NCI-H524 treated with DMSO at 0.1 percent for 48 hours (cell line): ENCODE data around the gene ATPAF2.

Source experiments
- DNase-seq: peaks from one replicate; lab custom pipeline; 2025; lab: John Stamatoyannopoulos, UW

Gene ATPAF2

DNA sequence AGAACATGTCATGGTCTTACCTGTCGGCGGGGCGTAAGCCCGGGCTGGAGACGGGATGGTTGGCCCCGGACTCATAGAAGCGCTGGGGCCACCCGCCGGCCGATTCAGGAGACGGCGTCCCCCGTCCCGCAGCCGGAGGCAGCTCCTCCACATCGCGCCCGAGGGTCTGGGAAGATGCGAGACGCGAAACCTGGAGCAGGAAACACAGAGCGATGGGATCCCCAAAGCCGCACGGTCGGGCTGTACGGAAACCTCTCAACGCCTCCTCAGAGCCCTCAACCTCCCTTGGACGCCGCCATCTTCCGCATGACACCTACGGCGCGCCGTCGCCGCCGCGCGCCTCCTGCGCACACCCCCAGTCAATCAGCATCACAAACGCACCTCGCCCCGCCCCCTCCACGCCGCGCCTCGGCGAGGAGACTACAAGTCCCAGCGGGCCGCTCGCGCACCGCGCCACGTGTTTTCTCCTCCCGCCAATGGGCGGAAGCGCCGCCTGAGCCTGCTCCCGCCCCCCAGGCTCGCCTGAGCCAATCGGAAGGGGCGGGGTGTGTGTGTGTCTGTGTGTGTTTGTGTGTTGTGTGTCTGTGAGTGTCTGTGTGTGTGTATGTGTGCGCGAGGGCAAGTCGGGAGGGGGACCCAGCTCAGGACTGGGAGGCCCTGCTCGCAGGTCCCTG lies at the start of gene ATPAF2, which contains the start of gene GID4:
Gene ATPAF2, minus strand, starts transcription at position 308 of the 674 bp plus-strand sequence. Its CDS starts 155 bp downstream, at position 153.
Gene GID4, plus strand, starts transcription at position 548 of the 674 bp plus-strand sequence. Its CDS starts 57 bp downstream, at position 605.
- DNase-seq = peak; percentile 96

DNA sequence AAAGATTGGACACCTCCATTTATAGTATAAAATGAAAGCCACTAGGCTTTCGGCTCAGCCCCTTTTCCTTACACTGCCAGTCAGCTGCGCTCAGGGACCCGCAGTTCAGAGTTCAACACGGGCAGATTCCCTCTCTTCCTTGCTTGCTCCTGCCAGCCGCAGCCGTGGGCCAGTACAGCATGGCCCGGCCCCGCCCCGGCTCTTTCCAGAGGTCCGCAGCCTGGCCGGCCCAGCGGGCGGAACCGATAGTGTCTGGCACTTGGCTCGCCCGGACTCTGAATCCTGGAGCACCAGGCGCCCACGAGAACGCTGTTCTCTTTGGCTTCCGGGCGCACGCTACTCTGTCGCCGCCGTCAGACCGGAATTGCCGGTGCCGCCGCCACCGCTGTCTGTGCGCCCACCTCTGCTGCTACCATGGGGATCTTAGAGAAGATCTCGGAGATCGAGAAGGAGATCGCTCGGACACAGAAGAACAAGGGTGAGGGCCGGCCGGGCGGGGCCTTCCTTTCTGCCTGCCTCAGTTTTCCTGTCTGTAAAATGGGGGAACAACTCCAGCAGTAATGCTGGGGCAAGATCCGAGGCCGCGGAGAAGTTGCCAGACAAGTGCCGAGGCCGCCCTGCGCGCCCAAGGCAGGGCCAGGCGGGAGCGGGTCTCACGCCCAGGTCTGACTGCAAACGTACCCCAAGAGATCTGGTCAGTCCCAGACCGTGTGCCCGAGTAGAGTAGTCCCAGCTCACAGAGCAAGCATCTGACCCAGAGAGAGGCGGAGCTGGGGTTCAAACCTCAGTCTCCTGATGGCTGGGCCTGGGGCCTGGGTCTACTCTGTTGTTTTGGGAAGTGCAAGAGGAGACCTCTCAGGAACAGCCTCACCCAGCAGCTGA lies 48.9 kb upstream of the ATPAF2 start, which contains the start of gene DRG2:
Gene DRG2, plus strand, starts transcription at position 339 of the 882 bp plus-strand sequence. Its CDS starts 76 bp downstream, at position 415.
- DNase-seq = peak; percentile 57

DNA sequence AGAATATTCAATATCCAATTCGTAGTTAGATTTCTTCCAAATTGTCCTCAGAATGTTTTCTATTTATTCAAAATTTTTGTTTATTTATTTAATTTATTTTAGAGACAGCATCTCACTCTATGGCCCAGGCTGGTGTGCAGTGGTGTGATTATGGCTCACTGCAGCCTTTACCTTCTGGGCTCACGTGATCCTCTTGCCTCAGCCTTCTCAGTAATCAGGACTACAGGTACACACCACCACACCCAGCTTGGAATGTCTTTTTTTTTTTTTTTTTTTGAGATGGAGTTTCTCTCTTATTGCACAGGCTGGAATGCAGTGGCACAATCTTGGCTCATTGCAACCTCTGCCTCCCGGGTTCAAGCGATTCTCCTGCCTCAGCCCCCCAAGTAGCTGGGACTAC lies 45.3 kb upstream of the ATPAF2 start:
- no peak for DNase-seq

DNA sequence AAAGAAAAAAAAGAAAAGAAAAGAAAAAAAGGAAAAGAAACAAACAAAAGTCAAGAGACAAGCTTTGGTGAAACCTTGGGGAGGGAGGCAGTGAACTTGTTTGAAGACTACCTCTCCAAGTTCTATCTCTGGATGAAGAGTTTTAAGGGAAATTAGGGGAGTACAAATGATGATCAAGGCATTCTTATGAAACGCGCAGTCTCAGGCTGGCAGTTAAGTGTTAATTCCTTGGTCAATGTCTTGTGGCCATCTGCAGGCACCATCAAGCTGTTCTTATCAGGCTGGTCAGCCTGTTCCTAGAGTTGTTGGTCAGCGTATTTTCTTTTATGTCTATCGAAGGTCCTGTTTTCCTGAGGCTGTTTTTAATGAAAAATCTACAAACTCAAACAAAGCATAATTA lies 40.6 kb upstream of the ATPAF2 start:
- DNase-seq = no peak

DNA sequence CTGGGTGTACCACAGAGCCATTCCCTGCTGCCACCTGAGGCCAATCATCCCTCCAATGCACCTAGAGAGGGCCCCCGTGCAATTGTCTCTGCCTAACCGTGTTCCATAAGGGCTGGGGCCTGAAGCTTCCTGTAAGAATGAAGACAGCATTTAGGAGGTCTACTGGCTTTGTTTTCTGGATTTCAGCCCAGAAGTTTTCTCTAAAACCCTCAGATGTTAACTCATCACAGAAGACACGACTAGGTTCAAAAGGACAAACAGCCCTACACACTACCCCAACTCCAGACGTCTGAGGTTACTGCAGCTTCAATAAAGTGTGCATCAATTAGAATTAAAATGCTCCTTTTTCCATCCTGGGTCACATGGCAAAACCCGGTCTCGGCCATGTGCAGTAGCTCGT lies 38.0 kb upstream of the ATPAF2 start:
- no peak for DNase-seq

DNA sequence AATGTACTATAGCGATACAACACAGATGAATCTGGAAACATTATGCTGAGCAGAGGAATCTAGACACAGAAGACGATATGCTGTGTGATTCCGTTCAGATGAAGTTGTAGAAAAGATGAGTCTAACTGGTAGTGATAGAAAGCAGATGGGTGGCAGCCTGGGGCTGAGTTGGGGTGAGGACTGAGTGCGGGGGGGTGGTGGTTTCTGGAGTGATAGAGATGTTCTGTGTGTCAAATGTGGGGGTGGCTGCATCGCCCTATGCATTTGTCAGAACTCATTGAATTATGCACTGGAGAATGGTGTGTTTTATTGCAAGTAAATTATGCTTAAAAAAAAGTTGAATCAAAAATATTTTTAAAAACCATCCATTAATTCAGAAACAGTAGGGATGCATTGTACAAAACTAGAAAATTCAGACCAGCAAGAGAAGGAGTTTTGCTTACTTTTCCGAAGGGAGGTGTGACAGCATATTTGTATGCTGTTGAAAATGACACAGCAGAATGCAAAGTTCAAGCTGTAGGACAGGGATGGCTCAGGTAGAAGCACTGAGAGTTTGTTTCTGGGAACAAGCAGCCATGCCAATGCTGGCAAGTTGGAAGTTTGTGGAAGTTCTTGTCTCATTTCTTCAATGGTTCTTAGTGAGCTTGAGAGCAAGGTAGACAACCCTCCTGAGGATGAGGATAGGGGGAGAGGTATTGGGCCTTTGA lies 35.8 kb upstream of the ATPAF2 start:
- no peak for DNase-seq

DNA sequence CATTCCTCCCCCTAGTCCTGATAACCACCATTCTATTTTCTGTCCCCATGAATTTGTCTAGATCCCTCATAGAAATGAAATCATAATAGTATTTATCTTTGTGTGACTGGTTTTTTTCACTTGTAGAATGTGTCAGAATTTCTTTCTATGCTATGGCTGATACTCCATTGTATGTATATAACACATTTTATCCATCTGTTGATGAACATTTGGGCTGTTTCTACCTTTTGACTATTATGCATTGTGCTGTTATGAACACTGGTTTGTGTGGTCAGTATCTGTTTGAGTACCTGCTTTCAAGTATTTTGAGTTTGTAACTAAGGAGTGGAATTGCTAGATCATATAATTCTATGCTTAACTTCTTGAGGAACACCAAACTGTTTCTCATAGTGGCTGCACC lies 32.8 kb upstream of the ATPAF2 start:
- DNase-seq = no peak

DNA sequence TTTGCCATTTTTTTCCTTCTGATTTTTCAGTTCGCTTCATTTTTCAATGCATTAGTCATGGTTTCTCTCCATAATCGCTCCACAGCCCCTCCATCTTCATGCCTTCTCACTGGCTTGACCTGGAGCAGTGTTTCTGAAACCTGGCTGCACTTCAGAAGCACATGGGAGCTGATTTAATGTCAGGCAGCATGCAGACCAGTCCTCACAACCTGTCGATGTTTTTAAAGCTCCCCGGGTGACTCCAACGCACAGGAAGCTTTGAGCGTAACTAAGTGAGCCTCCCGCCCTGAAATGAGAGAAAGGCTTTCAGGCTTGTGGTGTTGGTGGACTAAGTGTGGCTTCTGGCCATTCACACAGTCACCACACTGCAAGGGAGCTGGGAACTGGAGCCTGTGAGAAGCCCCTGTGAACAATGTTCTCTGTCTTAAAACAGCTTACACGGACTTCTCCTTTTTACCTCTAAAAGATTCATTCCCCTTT lies 31.9 kb upstream of the ATPAF2 start:
- no peak for DNase-seq

DNA sequence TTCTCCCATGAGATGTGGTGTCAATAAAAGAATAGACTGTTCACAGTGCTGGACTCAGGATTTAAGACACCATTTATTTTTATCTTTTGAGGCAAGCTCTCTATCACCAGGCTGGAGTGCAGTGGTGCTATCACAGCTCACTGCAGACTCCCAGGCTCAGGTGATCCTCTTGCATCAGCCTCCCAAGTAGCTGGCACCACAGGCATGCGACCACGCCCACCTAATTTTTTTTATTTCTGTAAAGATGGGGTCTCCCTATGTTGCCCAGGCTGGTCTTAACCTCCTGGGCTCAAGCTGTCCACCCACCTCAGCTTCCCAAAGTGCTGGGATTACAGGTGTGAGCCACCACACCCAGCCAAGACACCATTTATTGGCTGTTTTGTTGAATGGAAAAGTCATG lies 30.1 kb upstream of the ATPAF2 start:
- no peak for DNase-seq

DNA sequence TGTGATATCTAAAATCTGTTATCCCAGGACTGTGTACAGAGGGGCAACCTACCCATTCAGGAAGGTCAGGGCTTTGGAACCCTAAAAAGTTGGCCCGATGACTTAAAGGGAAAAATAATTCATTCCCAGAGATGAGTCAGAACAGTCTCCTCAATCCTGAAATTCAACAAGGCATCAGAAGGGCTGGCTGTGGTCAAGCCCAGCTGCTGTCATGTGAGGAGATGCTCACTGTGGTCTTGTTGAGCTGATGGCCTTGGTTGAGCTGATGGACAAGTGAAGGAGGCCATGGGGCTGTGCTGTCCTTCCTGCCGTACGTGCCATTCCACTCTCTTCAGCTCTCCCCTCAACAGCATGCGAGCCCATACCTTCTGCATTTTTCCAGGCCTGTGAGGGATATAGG lies 27.9 kb upstream of the ATPAF2 start:
- no peak for DNase-seq

DNA sequence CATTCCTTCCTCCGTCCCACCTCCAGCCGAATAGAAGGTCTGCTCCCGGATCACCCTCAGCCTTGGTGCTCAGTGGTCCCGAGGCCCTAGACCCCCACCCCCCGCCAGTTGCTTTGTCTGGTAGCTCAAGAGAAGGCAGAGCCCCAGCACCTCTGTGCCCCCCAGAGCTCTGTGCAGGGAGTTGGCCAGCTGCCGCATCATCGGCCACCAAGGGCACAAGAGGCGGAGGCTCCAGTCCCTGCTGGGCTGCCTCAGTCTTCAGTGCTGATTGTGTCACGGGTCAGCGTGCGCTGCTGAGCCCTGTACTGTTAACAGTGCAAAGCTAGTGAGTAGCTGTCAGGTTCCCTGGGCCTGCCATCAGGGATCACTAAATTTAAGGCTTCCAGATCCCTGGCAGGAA lies 26.6 kb upstream of the ATPAF2 start:
- DNase-seq = no peak

DNA sequence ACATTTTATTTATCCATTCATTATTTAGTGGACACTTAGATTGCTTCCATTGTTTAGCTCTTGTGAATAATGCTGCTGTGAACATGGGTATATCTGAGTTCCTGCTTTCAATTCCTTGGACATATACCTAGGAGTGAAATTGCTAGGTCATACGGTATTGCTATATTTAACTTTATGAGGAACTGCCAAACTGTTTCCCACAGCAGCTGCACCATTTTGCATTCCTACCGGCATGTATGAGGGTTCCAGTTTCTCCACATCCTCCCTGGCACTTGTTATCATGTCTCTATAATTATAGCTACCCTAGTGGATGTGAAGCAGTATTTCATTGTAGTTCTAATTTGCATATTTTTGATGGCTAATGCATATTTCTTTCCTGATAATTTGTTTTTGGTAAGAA lies 25.1 kb upstream of the ATPAF2 start:
- DNase-seq = no peak

DNA sequence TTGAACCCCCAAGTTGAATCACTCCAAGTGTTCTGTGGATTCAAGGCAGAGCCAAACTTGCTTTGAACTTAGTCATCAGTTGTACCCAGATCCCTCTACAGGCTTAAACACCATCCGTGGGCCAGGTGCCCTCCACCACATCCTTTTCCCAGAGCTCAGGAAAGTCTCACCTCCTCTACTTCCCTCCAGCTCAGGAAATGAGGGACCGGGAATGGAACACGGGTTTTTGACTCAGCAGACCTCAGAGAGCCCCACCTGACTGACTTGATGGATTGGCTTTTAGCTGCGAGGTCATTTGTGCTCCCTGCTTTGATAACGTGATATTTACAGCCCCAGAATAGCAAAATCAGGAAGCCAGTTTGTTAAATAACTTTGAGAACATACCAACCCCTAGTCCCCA lies 20.3 kb upstream of the ATPAF2 start:
- no peak for DNase-seq

DNA sequence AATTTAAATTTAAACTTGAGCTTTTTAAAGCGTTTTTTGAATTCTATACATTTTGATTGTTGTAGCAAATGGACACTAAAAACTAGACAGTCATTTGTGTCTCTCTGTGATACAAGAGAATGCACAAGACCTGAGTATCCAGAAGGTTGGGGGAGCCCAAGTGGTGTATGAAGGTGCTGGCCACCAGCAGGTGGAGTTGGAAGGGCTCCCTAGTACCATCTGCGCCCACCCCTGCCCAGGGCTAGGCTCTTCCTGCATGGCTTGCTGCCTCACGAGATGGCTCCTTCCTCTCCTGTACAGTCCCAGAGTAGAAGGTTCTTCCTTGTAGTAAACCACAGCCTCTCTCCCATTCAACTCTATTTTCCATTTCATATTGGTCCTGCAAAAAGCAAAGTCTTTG lies 17.2 kb upstream of the ATPAF2 start:
- no peak for DNase-seq

DNA sequence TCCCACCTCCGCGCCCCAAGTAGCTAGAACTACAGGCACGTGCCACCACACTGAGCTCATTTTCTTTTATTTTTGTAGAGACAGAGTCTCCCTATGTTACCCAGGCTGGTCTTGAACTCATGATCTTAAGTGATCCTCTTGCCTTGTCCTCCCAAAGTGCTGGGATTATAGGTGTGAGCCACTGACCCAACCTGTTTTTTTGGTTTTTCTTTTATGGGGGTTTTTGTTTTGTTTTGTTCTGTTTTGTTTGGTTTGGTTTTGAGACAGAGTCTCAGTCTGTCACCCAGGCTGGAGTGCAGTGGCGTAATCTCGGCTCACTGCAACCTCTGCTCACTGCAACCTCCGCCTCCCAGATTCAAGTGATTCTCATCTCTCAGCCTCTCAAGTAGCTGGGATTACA lies 16.6 kb upstream of the ATPAF2 start:
- DNase-seq = no peak

DNA sequence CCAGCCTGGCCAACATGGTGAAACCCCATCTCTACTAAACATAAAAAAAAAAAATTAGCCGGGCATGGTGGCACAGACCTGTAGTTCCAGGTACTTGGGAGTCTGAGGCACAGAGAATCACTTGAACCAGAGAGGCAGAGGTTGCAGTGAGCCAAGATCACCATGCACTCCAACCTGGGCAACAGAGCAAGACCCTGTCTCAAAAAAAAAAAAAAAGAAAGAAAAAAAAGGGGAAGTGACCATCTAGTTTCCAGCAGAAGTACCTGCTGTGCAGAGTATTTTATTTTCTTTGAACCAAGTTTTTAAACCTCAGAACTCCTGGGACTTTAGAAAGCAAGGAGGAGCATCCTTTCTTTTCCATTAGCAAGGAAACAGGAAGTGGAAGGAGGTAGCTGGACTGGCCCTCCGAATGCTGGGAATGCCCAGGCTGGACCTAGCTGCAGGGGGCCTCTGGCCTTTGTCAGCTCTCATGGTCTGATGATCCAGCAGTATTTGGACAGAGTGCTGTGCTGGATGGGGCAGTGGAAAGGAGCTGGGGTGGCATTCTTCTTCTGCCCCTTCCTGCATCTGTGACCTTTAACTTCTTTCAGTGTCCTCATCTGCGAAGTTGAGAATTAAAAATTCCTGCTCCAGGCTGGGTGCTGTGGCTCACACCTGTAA lies 6.9 kb upstream of the ATPAF2 start:
- DNase-seq = no peak

DNA sequence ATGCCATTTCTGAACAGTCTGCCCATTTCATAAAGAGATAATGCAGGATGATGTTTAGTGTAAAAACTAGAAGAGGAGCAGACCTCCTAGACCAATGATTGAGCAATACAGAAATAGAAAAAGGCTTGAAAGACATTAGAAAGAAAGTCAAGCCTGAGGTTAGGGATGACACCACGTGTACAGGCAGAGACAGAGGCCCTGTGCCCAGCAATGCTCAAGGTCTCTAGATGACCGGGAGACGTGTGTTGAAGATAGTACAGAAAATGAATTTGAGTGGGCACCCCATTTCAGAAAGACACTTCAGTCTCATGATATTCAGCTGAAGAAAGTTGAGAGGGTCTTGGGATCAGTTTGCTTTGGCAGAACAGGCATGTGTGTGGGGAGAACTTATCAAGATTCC lies 5.6 kb upstream of the ATPAF2 start:
- DNase-seq = no peak

DNA sequence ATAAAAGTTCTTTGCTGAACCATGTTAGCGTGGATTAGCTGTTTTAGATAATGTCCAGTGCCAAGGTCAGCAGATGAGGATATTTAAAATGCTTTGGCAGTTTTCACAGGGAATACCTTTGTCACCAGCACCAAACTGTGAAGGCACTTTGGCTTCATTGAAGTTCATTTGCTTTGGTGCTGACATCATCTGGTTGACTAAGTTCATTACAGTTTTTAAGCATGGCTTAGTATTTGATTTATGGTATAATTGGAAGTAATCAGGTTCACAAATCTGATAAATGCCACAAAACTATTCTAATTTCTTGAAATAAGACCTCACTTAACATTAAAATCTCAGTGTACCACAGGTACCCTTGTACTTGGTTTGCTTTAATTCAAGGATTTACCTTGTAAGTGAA lies 4.5 kb upstream of the ATPAF2 start:
- no peak for DNase-seq

DNA sequence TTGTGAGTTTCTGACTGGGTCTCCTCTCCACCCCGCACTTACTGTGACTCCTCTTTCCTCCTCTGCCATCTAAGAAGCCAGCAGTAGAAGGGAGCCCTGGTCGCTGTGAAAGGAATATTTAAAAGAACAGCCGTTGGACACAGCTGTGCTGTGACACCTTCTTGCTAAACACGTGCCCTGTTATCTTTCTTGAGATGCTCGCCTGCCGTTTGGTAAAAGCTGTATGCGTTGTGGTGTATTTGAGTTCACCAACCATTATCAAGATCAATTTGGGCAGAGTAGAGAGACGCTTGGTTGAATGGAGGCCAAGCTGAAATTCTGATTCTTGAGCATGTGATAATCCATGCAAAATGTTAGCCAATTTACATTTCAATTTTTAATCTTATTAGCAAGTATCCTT lies 4.0 kb upstream of the ATPAF2 start:
- DNase-seq = no peak

DNA sequence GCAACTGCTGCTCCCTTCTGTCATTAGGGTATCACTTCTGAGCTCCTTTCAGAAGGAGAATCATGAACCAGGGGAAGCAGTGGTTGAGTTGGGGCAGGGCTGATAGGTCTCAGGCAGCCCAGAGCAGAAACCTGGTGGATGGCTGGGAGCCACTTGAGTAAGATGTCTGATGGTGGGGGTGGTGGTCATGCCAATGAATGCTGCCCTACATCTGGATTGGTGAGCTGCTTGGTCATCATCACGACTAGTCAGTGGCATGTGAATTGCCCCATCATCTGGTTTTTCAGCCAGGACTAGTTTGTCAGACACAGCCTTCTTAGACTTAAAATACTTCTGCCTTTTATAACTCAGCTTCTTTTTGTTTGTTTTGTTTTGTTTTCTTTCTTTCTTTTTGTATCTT lies 2.8 kb upstream of the ATPAF2 start:
- DNase-seq = no peak

DNA sequence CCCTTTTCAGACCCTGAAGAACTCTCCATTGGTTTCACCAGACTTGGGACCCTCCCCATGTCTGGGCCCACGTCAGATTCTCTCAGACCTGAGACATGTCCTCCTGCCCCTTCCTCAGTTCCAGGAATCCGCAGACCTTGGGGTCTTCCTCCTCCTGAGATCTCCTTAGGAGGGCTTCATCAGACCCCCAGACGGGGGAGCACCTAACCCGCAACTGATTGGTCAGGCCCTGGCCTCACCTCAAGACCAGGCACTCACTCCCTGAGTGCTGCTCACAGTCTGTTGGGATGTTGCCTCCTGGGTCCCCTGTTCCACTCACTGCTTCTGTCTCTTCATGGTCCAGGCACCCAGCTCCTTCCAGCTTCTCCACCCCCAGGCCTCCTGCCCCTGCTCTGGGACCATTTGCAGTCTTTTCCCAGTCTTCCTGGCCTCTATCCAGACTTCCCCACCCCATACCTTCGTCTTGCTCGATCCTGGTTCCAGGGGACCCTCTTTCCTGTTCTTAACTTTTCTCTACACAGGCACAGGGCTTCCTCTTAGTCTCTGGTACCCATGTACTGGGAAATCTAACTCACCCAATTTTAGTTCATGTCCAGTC lies 1.4 kb upstream of the ATPAF2 start:
- DNase-seq = no peak
